Neuronal stem cell (in vitro differentiated cells): ENCODE data around the gene ANAPC7.
A peak's percentile ranks its signal among the peaks of the same experiment; 100 is the strongest.
"Not testable (repeated sequence)": the region's sequence is repeated elsewhere in the genome, so short reads cannot be mapped to it uniquely, and the experiment has no call there.

Experiments
- DNase-seq: peaks from one replicate; pipeline ENCODE4 v3.0.0-alpha.2; 2013; ENCODE audit warnings: low spot score
- H2AFZ ChIP-seq: one replicate; pipeline ENCODE4 v1.6.1; 2013; ENCODE audit warnings: mild to moderate bottlenecking, low read length, inconsistent platforms
- H2AK5ac ChIP-seq: 2 replicates; pipeline ENCODE4 v1.6.1; 2013; ENCODE audit warnings: low read depth, mild to moderate bottlenecking, inconsistent platforms, low read length, moderate library complexity, mixed read lengths
- H2BK120ac ChIP-seq: 2 replicates; pipeline ENCODE4 v1.6.1; 2013; ENCODE audit warnings: low read depth, mild to moderate bottlenecking, inconsistent platforms, low read length, moderate library complexity, mixed read lengths
- H2BK12ac ChIP-seq: one replicate; pipeline ENCODE4 v1.6.1; 2013; ENCODE audit warnings: low read length, inconsistent platforms
- H2BK15ac ChIP-seq: 2 replicates; pipeline ENCODE4 v1.6.1; 2013; ENCODE audit warnings: mild to moderate bottlenecking, low read length, inconsistent platforms, mixed read lengths
- H2BK5ac ChIP-seq: one replicate; pipeline ENCODE4 v1.6.1; 2013; ENCODE audit warnings: inconsistent platforms, mild to moderate bottlenecking, low read length, moderate library complexity
- H3K14ac ChIP-seq: one replicate; pipeline ENCODE4 v1.6.1; 2013; ENCODE audit warnings: low read length, inconsistent platforms
- H3K18ac ChIP-seq: 2 replicates; pipeline ENCODE4 v1.6.1; 2013; ENCODE audit warnings: low read length, inconsistent platforms
- H3K23ac ChIP-seq: 2 replicates; pipeline ENCODE4 v1.6.1; 2013; ENCODE audit warnings: low read depth, mild to moderate bottlenecking, mixed read lengths, low read length, inconsistent platforms; ENCODE audit not compliant: poor library complexity
- H3K27ac ChIP-seq: replicated peaks from 3 replicates; pipeline ENCODE4 v1.5.1; 2013; ENCODE audit warnings: low read length, inconsistent platforms
- H3K27me3 ChIP-seq, 3 experiments: 2 replicates each; pipeline ENCODE4 v1.6.1; 2013; ENCODE audit warnings: low read length in 3 of 3, mild to moderate bottlenecking in 2 of 3, inconsistent platforms in 1 of 3, low read depth in 1 of 3, mixed read lengths in 1 of 3, moderate library complexity in 1 of 3; ENCODE audit not compliant: control insufficient read depth in 3 of 3, insufficient read depth in 3 of 3
- H3K36me3 ChIP-seq, 2 donors: replicated peaks in 1 of 2; 2 replicates each; pipeline ENCODE4 v1.6.1; 2013; ENCODE audit warnings: low read length in 2 of 2; ENCODE audit not compliant: control insufficient read depth in 2 of 2, insufficient read depth in 2 of 2
- H3K4ac ChIP-seq: 2 replicates; pipeline ENCODE4 v1.6.1; 2013; ENCODE audit warnings: inconsistent platforms, mild to moderate bottlenecking, low read length, moderate library complexity
- H3K4me1 ChIP-seq, 2 donors: 1 replicate in 1 of 2; 2 replicates in 1 of 2; pipeline ENCODE4 v1.6.1; 2013; ENCODE audit warnings: low read length in 2 of 2, low read depth in 1 of 2; ENCODE audit not compliant: control insufficient read depth in 2 of 2, insufficient read depth in 1 of 2
- H3K4me2 ChIP-seq: one replicate; pipeline ENCODE4 v1.6.1; 2013; ENCODE audit warnings: mild to moderate bottlenecking, low read length, inconsistent platforms; ENCODE audit not compliant: insufficient read depth, poor library complexity, severe bottlenecking
- H3K4me3 ChIP-seq, 2 donors: 2 replicates each; pipeline ENCODE4 v1.5.1; 2013; ENCODE audit warnings: low read length in 2 of 2, mild to moderate bottlenecking in 2 of 2, inconsistent platforms in 1 of 2, moderate library complexity in 1 of 2
- H3K79me1 ChIP-seq: one replicate; pipeline ENCODE4 v1.6.1; 2013; ENCODE audit warnings: low read depth, mild to moderate bottlenecking, inconsistent platforms, low read length, moderate library complexity
- H3K9ac ChIP-seq: one replicate; pipeline ENCODE4 v1.6.1; 2013; ENCODE audit warnings: mild to moderate bottlenecking, low read depth, low read length, inconsistent platforms; ENCODE audit not compliant: poor library complexity
- H3K9me3 ChIP-seq, 2 donors: replicated peaks in 1 of 2; 2 replicates each; pipeline versions ENCODE3 to v1.6.1; 2013; ENCODE audit warnings: low read length in 2 of 2, mild to moderate bottlenecking in 2 of 2, inconsistent platforms in 1 of 2, low read depth in 1 of 2, mixed read lengths in 1 of 2, moderate library complexity in 1 of 2; ENCODE audit not compliant: control insufficient read depth in 2 of 2, insufficient read depth in 1 of 2
- H4K8ac ChIP-seq: one replicate; pipeline ENCODE4 v1.6.1; 2013; ENCODE audit warnings: low read depth, mild to moderate bottlenecking, inconsistent platforms, low read length, moderate library complexity
- H4K91ac ChIP-seq: one replicate; pipeline ENCODE4 v1.6.1; 2013; ENCODE audit warnings: low read length, low read depth, mild to moderate bottlenecking, inconsistent platforms; ENCODE audit not compliant: poor library complexity
- WGBS, 2 donors: extraction: QIAGEN DNeasy Blood & Tissue Kit; methylation state at CpG; one replicate each; pipeline ENCODE4 v1.1.7; 2013; ENCODE audit warnings: missing lambda C conversion rate in 2 of 2, mixed read lengths in 1 of 2; ENCODE audit not compliant: insufficient read length in 2 of 2, insufficient replicate concordance in 1 of 2; ENCODE audit errors: extremely low coverage in 2 of 2; 5-methylcytosine and 5-hydroxymethylcytosine counted together

ANAPC7 gene

GRCh38 chr12:110424237-110424636 is 20.7 kb upstream of the ANAPC7 start:
- Histone ChIP-seq H2AK5ac (no peak overlapping the region), H2BK15ac (no peak overlapping the region), H3K4me1 (peaks cover 0 to 5% of the 10 kb centered on the region in 2 donors), H2BK12ac (no peak overlapping the region), H3K4me2 (no peak overlapping the region), H3K27me3 (no peaks in the 10 kb centered on the region), H3K18ac (no peak overlapping the region), H4K8ac (no peak overlapping the region), H4K91ac (no peak overlapping the region), H3K4ac (no peak overlapping the region), H3K4me3 (no peak overlapping the region), H3K9me3 (no peaks in the 10 kb centered on the region), H3K14ac (no peak overlapping the region), H3K79me1 (no peaks in the 10 kb centered on the region), H2BK5ac (no peak overlapping the region), H3K23ac (no peak overlapping the region), H3K27ac (no peak overlapping the region), H2AFZ (no peak overlapping the region), H3K9ac (no peak overlapping the region), H3K36me3 (no peaks in the 10 kb centered on the region), H2BK120ac (no peak overlapping the region)
- DNase-seq: no peak
- WGBS, 2 donors: no CpG with 5 or more reads among the region's 3 CpGs

- H3K27ac ChIP-seq: no peak overlapping the region
Observed at GRCh38 chr12:110421701-110422100, 18.2 kb upstream of the ANAPC7 start.

DNA sequence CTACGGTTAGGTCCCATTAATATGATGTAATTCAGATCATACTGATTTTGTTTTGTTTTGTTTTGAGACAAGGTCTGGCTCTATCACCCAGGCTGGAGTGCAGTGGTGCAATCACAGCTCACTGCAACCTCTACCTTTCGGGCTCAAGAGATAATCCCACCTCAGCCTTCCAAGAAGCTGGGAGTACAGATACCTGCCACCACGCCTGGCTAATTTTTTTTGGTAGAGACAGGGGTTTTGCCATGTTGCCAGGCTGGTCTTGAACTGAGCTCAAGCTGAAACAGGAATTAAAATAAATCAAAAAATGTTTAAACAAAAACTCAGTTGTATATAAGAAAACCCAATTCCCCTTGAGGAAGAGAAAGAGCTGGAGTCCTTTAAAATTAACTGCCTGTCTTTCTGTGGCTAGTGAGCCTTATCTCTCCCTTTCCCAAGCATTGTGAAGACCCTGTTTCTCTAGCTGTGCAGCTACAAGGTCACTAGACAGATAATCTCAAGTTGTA is 17.7 kb upstream of the ANAPC7 start:
- Histone ChIP-seq H3K27ac (no peak overlapping the region), H3K4me2 (no peak overlapping the region), H3K9ac (no peak overlapping the region), H2AFZ (no peak overlapping the region), H3K4me1 (peaks cover 0 to 5% of the 10 kb centered on the region in 2 donors), H3K27me3 (no peaks in the 10 kb centered on the region), H3K4ac (no peak overlapping the region), H2BK15ac (no peak overlapping the region), H4K91ac (no peak overlapping the region), H2AK5ac (no peak overlapping the region), H3K4me3 (no peak overlapping the region), H2BK5ac (no peak overlapping the region), H3K18ac (no peak overlapping the region), H2BK120ac (no peak overlapping the region), H3K14ac (no peak overlapping the region), H3K23ac (no peak overlapping the region), H3K79me1 (no peaks in the 10 kb centered on the region), H3K36me3 (no peaks in the 10 kb centered on the region), H2BK12ac (no peak overlapping the region), H4K8ac (no peak overlapping the region), H3K9me3 (no peaks in the 10 kb centered on the region)
- DNase-seq: no peak
- no CpG with 5 or more reads among the region's 3 CpGs for WGBS, 2 donors

More at GRCh38 chr12:110421701-110422100, 18.2 kb upstream of the ANAPC7 start:
- H3K9me3 ChIP-seq: no peaks in the 10 kb centered on the region
- no peak overlapping the region for H4K91ac ChIP-seq
- peaks cover 0 to 5% of the 10 kb centered on the region in 2 donors for H3K4me1 ChIP-seq
- no peak overlapping the region for H3K23ac ChIP-seq
- H4K8ac ChIP-seq: no peak overlapping the region
- DNase-seq: no peak
- H2BK120ac ChIP-seq: no peak overlapping the region
- H2AK5ac ChIP-seq: no peak overlapping the region
- no peak overlapping the region for H3K4ac ChIP-seq
- no peak overlapping the region for H3K18ac ChIP-seq
- no peak overlapping the region for H2BK15ac ChIP-seq
- no peak overlapping the region for H3K9ac ChIP-seq
- no CpG with 5 or more reads among the region's 4 CpGs for WGBS, 2 donors
- H2BK5ac ChIP-seq: no peak overlapping the region
- H3K4me2 ChIP-seq: no peak overlapping the region
- no peaks in the 10 kb centered on the region for H3K36me3 ChIP-seq
- H3K79me1 ChIP-seq: no peaks in the 10 kb centered on the region
- no peak overlapping the region for H3K14ac ChIP-seq
- no peak overlapping the region for H3K4me3 ChIP-seq
- no peaks in the 10 kb centered on the region for H3K27me3 ChIP-seq
- no peak overlapping the region for H2BK12ac ChIP-seq
- H2AFZ ChIP-seq: peak overlapping the region; percentile 18

GRCh38 chr12:110420644-110421043 is 17.1 kb upstream of the ANAPC7 start:
- H4K91ac ChIP-seq, H3K4me1 ChIP-seq, H3K9me3 ChIP-seq, H3K27ac ChIP-seq, H2BK12ac ChIP-seq, H3K4me3 ChIP-seq, H3K14ac ChIP-seq, H2AK5ac ChIP-seq, H3K36me3 ChIP-seq, H4K8ac ChIP-seq, H2BK15ac ChIP-seq, H3K79me1 ChIP-seq, H2BK120ac ChIP-seq, H2AFZ ChIP-seq, DNase-seq, H3K18ac ChIP-seq, H3K23ac ChIP-seq, H3K4me2 ChIP-seq, H3K27me3 ChIP-seq, H2BK5ac ChIP-seq, H3K4ac ChIP-seq, H3K9ac ChIP-seq: not testable (repeated sequence)
- WGBS, 2 donors: no CpG with 5 or more reads among the region's 1 CpG
